Muscle of leg (tissue), 11 donors: ENCODE results near the gene FXYD4. TPM values are rescaled to one million over a fixed set of nuclear protein-coding genes. Genes with fewer than 3 reads are reported as not detected.

Experiments
- DNase-seq: peaks from one replicate; pipeline ENCODE4 v3.0.0; 2013
- H3K27ac ChIP-seq: one replicate; pipeline ENCODE4 v1.5.1; 2013; ENCODE audit warnings: mild to moderate bottlenecking, low read length, control low read depth
- H3K27me3 ChIP-seq: one replicate; pipeline ENCODE4 v1.6.1; 2013; ENCODE audit warnings: low read length; ENCODE audit not compliant: control insufficient read depth, insufficient read depth
- H3K36me3 ChIP-seq: one replicate; pipeline ENCODE4 v1.6.1; 2013; ENCODE audit warnings: low read length; ENCODE audit not compliant: control insufficient read depth, insufficient read depth
- H3K4me1 ChIP-seq: one replicate; pipeline ENCODE4 v1.6.1; 2013; ENCODE audit warnings: low read length; ENCODE audit not compliant: control insufficient read depth, insufficient read depth
- H3K4me3 ChIP-seq: one replicate; pipeline ENCODE4 v1.5.1; 2013; ENCODE audit warnings: low read length, control low read depth
- H3K9me3 ChIP-seq: replicated peaks from 2 replicates; pipeline ENCODE4 v1.6.1; 2013; ENCODE audit warnings: low read depth, low read length; ENCODE audit not compliant: control insufficient read depth
- WGBS: methylation state at CpG from one replicate; pipeline ENCODE4 v1.1.5; 2013; ENCODE audit warnings: missing lambda C conversion rate; ENCODE audit not compliant: insufficient coverage; 5-methylcytosine and 5-hydroxymethylcytosine counted together
- polyA plus RNA-seq, 8 donors: library from polyadenylated mRNA; unstranded; fragments of 120-200 nt; gene quantifications; one replicate each; pipeline versions ENCODE4 v1.2.1 to v1.2.3, GENCODE V29; 2013; ENCODE audit warnings: inconsistent platforms in 1 of 8, low replicate concordance in 1 of 8; ENCODE audit not compliant: insufficient read length in 8 of 8, insufficient read depth in 1 of 8
- total RNA-seq: library from RNA; stranded (reverse); fragments of 120-200 nt; gene quantifications from one replicate; pipeline ENCODE4 v1.2.4, GENCODE V29; 2013

FXYD4 gene
- total and polyA plus RNA-seq, 9 donors, result 0.44 to 2.6 (median 0.69) TPM

- DNase-seq, result peak; percentile 99
- WGBS, result under 1% methylated on average over 66 of the region's 68 CpGs
- Histone ChIP-seq H3K9me3 (no peaks in the 10 kb centered on the region), H3K27me3 (no peaks in the 10 kb centered on the region), H3K27ac (peak within 1 kb of the TSS; percentile 100), H3K36me3 (peaks cover 3% of the 10 kb centered on the region), H3K4me3 (peak within 1 kb of the TSS; percentile 70), H3K4me1 (peaks cover 30% of the 10 kb centered on the region)
Measured at GRCh38 chr10:43408710-43409384, 37.4 kb downstream of the FXYD4 start, which contains the start of gene HNRNPF. Gene HNRNPF, minus strand, starts transcription at chr10:43409186. Its CDS starts 21,302 bp downstream, at chr10:43387884.

GRCh38 chr10:43409385-43410109 is 38.1 kb downstream of the FXYD4 start:
- H3K4me3 ChIP-seq, result peak overlapping the region; percentile 70
- H3K36me3 ChIP-seq, result peaks cover 3% of the 10 kb centered on the region
- 5% methylated on average over 20 of the region's 46 CpGs for WGBS
- H3K27ac ChIP-seq, result peak overlapping the region; percentile 98
- peak; percentile 34 for DNase-seq
- no peaks in the 10 kb centered on the region for H3K27me3 ChIP-seq
- H3K4me1 ChIP-seq, result peaks cover 27% of the 10 kb centered on the region
- no peaks in the 10 kb centered on the region for H3K9me3 ChIP-seq

GRCh38 chr10:43410345-43410744 is 38.9 kb downstream of the FXYD4 start:
- no peak overlapping the region for H3K4me3 ChIP-seq
- peaks cover 3% of the 10 kb centered on the region for H3K36me3 ChIP-seq
- no peaks in the 10 kb centered on the region for H3K9me3 ChIP-seq
- H3K27ac ChIP-seq, result no peak overlapping the region
- WGBS, result 90% methylated on average over 10 of the region's 14 CpGs
- H3K4me1 ChIP-seq, result peaks cover 26% of the 10 kb centered on the region
- no peak for DNase-seq
- no peaks in the 10 kb centered on the region for H3K27me3 ChIP-seq

DNA sequence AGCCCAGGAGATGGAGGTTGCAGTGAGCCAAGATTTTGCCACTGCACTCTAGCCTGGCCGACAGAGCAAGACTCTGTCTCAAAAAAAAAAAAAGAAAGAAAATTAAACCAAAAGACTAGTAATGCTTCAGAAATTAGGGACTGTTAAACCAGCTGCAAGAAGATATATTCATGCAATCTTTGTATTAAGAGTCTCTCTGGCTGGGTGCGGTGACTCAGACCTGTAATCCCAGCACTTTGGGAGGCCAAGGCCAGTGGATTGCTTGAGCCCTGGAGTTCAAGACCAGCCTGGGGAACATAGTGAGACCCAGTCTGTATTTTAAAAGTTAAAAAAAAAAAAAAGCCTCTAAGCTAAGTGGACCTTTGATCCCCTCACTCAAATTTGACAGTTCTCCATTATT is 40.1 kb downstream of the FXYD4 start:
- no peaks in the 10 kb centered on the region for H3K27me3 ChIP-seq
- DNase-seq, result no peak
- 100% methylated on average over 1 of the region's 2 CpGs for WGBS
- no peaks in the 10 kb centered on the region for H3K9me3 ChIP-seq
- no peaks in the 10 kb centered on the region for H3K36me3 ChIP-seq
- peaks cover 16% of the 10 kb centered on the region for H3K4me1 ChIP-seq
- no peak overlapping the region for H3K4me3 ChIP-seq
- H3K27ac ChIP-seq, result no peak overlapping the region

GRCh38 chr10:43415544-43415943 is 44.1 kb downstream of the FXYD4 start:
- 94% methylated on average over 5 of the region's 10 CpGs for WGBS
- H3K27ac ChIP-seq, result no peak overlapping the region
- no peak overlapping the region for H3K4me3 ChIP-seq
- H3K36me3 ChIP-seq, result no peaks in the 10 kb centered on the region
- DNase-seq, result no peak
- H3K4me1 ChIP-seq, result peaks cover 5% of the 10 kb centered on the region
- H3K9me3 ChIP-seq, result no peaks in the 10 kb centered on the region
- H3K27me3 ChIP-seq, result no peaks in the 10 kb centered on the region

DNA sequence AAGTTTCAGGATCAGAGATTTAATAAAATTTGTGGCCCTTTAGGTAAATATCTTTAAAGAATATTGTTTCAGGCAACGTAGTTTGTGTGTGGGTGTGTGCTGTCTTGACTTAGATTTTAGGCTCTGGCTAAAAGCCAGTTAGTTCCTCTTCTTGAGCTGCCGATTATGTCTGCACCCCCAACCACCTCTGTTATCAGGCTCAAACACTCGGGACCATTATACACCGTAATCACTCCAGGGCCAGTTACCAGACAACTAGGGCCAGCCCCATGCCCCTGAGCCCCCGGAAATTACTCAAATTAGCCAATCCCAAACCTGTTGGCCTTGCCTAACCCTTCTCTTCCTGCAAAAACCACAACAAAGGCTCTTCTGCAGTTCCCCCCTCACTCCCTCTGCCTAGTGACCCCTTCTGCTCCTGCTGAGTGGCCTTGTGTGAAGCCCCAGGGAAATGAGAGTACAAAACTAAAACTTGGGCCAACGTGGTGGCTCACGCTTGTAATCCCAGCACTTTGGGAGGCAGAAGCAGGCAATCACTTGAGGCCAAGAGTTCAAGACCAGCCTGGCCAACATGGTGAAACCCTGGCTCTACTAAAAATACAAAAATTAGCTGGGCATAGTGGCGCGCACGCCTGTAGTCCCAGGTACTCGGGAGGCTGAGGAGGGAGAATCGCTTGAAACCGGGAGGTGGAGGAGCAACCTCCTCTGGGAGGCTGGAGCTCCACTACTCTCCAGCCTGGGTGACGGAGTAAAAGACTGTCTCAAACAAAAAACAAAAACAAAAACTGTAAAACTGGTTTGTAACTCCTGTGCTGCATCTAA is 46.7 kb downstream of the FXYD4 start:
- peak overlapping the region; percentile 16 for H3K27ac ChIP-seq

DNA sequence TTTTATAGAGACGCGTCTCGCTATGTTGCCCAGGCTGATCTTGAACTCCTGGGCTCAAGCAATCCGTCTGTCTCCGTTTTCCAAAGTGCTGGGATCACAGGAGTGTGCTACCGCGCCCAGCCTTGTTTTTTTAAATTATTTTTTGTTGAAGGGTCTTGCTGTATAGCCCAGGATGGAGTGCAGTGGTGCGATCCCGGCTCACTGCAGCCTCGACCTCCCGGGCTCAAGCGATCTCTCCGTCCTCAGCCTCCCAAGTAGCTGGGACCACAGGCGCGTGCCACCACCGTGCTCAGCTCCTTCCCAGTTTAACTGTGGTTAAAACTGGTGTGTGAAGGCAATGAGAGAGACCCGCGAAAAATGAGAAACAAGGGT is 48.5 kb downstream of the FXYD4 start:
- Histone ChIP-seq H3K4me1 (peaks cover 15% of the 10 kb centered on the region), H3K9me3 (no peaks in the 10 kb centered on the region), H3K36me3 (no peaks in the 10 kb centered on the region), H3K27ac (peak overlapping the region; percentile 98), H3K4me3 (peak overlapping the region; percentile 69), H3K27me3 (no peaks in the 10 kb centered on the region)
- no peak for DNase-seq
- WGBS, result 55% methylated on average over 13 of the region's 18 CpGs

More for the DNA sequence above, 46.7 kb downstream of the FXYD4 start:
- no peak overlapping the region for H3K4me3 ChIP-seq
- DNase-seq, result peak; percentile 41
- no peaks in the 10 kb centered on the region for H3K27me3 ChIP-seq
- no peaks in the 10 kb centered on the region for H3K36me3 ChIP-seq
- 20% methylated on average over 4 of the region's 14 CpGs for WGBS
- peaks cover 15% of the 10 kb centered on the region for H3K4me1 ChIP-seq
- H3K9me3 ChIP-seq, result no peaks in the 10 kb centered on the region

DNA sequence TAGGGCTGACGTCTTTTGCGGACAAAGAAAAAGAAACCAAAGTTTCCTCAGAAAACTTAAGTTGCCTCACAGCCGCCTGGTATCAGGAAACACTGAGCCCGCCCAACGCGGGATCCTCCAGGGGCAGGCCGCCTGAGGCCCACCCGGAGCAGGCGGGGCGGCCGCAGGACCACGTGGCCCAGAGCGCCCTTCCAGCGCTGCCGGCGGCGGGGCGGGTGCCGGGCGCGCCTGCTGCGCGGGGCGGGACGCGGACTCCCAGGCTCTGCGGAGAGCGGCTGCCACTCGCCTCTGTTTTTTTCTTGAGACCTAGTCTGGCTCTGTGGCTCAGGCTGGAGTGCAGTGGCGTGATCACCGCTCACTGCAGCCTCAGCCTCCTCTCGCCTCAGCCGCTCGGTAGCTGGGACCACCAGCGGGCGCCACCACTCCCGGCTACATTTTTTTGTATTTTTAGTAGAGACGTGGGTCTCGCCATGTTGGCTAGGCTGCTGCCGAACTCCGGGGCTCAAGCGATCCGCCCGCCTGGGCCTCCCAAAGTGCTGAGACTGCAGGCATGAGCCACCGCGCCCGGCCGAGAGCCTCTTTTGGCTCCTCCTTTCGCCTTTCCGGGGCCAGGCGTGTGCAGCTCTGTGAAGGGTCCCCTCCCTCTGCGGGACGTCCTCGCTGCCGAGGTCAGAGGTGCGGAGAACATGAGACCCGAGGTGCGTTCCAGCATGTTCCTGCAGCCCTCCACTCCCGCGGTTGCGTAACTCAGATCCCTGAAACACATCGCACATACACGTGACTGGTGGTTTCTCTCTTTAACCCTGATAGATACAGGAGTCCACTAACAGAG is 49.1 kb downstream of the FXYD4 start:
- peaks cover 15% of the 10 kb centered on the region for H3K4me1 ChIP-seq
- H3K36me3 ChIP-seq, result no peaks in the 10 kb centered on the region
- no peaks in the 10 kb centered on the region for H3K9me3 ChIP-seq
- peak overlapping the region; percentile 69 for H3K4me3 ChIP-seq
- under 1% methylated on average over 61 of the region's 63 CpGs for WGBS
- peak overlapping the region; percentile 98 for H3K27ac ChIP-seq
- peak; percentile 94 for DNase-seq
- no peaks in the 10 kb centered on the region for H3K27me3 ChIP-seq

- Histone ChIP-seq H3K36me3 (no peaks in the 10 kb centered on the region), H3K27ac (peak overlapping the region; percentile 98), H3K4me3 (peak overlapping the region; percentile 69), H3K4me1 (peaks cover 15% of the 10 kb centered on the region), H3K27me3 (no peaks in the 10 kb centered on the region), H3K9me3 (no peaks in the 10 kb centered on the region)
- WGBS, result no CpG with 5 or more reads among the region's 4 CpGs
- no peak for DNase-seq
Measured at GRCh38 chr10:43421201-43421507, 49.7 kb downstream of the FXYD4 start.
